MV-4-11 (cell line): ENCODE measurements around the gene ZBTB2.
"Not testable (repeated sequence)": the region's sequence is repeated elsewhere in the genome, so short reads cannot be mapped to it uniquely, and the experiment has no call there.

ENCODE experiments used
- DNase-seq: peaks from one replicate; lab custom pipeline; 2025; lab: John Stamatoyannopoulos, UW

ZBTB2 gene

GRCh38 chr6:151402228-151402627, 10.9 kb upstream of the ZBTB2 start:
- DNase-seq, result no peak

GRCh38 chr6:151400473-151400872, 9.1 kb upstream of the ZBTB2 start:
- DNase-seq, result peak; percentile 76

DNA sequence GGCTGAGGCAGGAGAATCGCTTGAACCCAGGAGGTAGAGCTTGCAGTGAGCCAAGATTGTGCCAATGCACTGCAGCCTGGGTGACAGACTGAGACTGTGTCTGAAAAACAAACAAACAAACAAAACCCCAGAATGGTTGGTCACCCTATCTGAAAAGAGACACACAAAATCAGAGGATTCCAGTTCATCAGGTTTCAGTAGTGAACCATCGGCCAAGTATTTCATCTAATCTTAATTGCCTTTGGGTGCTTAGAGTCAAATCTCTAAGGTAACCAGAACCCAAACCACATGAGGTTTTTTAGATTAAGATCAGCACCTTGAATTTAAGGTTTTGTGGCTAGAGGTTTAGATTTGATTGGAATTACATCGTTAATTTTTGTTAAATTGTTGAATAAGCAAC, 8.3 kb upstream of the ZBTB2 start:
- no peak for DNase-seq

DNA sequence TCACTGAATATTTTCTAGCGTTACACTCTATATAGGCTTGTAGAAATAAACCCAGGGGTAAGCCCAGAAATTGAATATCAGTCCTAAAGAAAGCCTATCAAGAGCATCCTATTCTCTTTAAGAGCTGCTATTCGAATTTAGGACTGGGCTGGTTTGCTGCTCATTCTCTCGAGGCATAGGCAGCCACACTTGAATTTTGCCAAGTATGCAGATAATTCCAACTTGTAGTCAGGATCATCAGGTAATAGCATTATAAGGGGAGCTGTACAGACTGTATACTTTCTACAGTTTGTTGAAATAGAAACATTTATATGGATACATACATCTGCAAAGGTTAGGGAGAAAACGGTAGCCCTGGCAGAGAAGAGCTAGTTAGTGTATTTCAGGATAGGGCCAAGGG, 2.1 kb upstream of the ZBTB2 start:
- no peak for DNase-seq

DNA sequence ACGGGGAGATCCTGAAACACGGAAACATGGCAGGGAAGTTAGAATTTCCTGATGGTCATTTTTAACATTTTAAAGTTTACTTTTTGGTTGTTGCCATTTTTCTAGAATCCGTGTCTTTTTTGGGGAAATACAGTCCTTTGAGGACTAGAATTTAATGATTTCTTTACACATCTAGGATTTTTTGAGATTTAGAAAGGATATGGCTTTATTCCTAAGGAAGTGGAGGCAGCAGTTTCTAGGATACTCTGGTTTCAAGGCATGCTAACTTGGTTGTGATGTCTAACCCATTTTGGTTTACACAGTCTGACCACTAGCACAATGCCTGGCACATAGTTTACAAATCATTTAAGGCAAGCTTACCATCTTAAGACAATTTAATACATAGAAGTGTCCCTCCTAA, 1.1 kb upstream of the ZBTB2 start:
- peak; percentile 8 for DNase-seq

GRCh38 chr6:151390851-151391470, 398 bp downstream of the ZBTB2 start:
- no peak for DNase-seq

GRCh38 chr6:151390276-151390850, 996 bp downstream of the ZBTB2 start:
- DNase-seq, result peak; percentile 97

- DNase-seq, result no peak
These were observed 1.6 kb downstream of the ZBTB2 start for GRCh38 chr6:151389618-151390275.

- DNase-seq, result no peak
These were observed 2.3 kb downstream of the ZBTB2 start for GRCh38 chr6:151388997-151389617.

GRCh38 chr6:151388236-151388635, 3.1 kb downstream of the ZBTB2 start:
- DNase-seq, result no peak

DNA sequence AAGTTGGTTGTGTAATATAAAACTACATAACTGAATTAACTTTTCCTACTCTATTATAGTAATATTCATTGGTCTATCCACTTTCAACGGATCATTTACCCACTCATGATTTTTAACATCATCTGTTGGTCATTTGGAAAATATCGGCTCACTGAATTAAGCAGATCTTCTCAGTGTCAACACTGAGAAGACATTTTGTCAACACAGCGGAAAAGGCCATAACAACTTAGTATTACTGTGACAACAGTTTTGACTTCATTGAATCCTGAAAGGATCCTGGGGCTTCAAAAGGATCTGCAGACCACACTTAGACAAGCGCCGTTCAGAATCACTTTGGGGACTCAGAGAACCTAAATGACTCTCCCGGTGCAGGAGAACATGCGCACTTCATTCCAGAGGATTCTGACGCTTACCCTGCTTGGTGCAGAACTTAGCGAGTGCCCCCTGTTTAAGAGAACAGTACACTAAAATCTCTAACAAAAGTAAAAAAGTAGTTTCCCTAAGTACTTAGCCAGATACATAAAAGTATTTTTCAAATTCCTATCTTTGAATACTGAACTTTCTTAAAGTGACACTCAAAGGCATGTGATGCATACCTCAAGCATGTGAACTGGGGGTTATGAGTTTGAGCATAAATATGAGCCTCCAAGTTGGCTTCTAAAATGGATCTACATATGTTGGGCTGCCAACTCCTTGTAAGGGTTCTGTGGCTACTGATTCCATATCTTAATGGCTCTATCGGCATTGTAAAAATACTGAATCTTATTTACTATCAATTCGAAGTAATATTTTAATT, 4.0 kb downstream of the ZBTB2 start:
- DNase-seq, result no peak

DNA sequence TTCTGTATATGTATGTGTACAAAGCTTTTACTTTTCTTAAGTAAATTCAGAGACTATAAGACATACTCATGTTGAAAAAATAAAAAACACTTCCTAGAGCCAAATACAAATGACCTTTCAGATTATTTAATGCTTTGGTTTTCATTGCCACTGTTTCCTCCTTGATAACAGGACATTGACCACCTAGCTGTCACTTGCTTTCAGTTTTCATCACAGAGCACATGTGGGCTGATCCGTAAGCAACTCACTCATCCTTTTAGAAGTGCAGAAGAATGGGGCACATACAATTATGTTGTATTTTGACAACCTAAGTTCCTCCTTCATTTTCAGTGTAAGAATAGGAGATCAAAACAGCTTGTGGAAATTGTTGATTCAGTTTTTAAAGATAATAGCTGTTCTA, 6.2 kb downstream of the ZBTB2 start:
- no peak for DNase-seq

GRCh38 chr6:151384151-151384550, 7.2 kb downstream of the ZBTB2 start:
- DNase-seq, result no peak

DNA sequence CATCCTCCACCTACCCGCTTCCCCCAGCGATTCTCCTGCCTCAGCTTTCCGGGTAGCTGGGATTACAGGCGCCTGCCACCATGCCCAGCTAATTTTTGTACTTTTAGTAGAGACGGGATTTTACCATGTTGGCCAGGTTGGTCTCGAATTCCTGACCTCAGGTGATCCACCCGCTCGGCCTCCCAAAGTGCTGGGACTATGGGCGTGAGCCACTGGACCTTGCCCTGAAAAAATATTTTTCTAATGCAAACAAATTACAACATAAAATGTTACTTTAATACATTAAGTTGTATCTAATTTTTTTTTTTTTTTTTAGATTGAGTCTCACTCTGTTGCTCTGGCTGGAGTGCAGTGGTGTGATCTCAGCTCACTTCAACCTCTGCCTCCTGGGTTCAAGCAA, 8.7 kb downstream of the ZBTB2 start:
- DNase-seq, result not testable (repeated sequence)

DNA sequence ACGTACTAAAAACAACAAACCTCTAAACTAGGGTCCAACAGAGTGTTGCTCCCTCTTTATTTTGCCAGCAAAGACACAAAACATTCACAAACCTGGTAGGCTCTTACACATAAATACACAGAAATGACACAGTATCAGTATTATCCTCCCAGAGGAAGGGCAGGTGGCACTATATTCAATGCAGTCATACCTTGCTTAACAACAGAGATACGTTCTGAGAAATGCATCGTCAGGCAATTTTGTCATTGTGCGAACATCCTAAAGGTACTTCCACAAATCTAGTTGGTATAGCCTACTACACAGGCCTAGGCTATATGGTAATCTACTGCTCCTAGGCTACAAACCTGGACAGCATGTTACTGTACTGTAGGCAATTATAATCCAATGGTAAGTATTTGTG, 9.6 kb downstream of the ZBTB2 start:
- no peak for DNase-seq

GRCh38 chr6:151380848-151381205, 10.5 kb downstream of the ZBTB2 start:
- no peak for DNase-seq

DNA sequence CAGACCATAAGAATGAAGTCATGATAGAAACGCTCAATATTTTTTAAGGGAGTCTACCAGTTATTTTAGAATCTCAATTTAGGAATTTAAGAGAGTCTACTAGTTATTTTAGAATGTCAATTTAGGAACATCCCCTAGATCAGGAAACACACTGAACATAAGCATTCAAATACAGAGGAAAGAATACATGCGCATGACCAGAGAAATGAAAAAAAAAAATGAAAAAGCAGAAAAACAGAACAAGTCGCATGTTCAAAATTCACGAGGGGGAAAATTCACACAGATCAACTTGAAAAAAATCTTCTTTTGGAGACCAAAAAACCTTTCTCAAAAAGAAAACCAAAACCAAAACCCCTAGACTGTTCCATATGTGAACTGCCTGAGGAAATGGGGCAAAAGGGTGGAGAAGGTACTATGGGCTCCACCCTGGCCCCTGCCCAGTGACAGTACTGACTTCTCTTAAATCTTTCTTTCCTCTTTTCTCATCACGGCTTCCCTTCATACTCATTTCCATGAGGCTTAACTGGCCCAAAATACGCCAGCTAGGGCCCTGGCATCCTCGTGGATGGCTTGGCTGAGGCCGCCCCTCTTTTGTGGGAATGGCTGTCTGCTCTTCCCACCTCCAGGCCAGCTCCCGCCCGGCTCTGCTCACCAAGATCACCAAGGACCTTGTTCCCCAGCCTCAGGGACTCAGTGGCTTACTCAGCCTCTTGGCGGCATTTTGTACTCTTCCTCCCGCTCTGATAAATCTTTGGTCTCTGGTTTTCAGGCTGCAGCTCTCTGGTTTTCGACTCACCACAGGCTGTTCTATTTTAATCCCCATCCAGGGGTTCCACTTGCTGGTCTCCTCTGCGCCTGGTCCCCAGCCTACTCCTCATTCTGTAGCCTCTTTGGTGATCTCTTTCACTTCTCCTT, 11.2 kb downstream of the ZBTB2 start:
- peak; percentile 72 for DNase-seq

DNA sequence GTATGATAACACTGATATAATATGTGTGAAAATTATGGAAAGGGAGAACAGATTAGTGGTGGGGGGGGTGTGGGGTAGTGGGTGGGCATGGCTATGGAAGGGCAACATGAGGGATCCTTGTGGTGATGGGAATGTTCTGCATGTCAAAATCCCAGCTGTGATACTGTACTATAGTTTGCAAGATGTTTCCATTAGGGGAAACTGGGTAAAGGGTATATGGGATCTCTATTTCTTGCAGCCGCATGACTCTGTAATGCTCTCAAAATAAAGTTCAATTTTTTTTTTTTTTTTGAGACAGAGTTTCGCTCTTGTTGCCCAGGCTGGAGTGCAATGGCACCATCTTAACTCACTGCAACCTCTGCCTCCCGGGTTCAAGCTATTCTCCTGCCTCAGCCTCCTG, 14.3 kb downstream of the ZBTB2 start:
- no peak for DNase-seq

DNA sequence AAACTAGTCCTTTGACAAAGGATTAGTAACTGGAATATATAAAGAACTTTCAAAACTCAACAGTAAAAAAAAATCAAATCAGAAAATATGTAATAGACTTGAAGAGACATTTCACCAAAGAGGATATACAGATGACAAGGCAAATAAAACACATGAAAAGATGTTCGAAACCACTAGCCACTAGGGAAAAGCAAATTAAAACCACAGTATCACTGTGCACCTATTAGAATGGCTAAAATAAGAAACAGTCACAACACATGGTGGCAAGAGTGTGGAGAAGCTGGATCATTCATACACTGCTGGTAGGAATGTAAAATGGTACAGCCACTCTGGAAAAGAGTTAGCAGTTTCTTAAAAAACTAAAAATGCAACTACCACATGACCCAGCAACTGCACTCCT, 14.9 kb downstream of the ZBTB2 start:
- no peak for DNase-seq

- DNase-seq, result no peak
These were observed 15.5 kb downstream of the ZBTB2 start for GRCh38 chr6:151375833-151376232.

- peak; percentile 51 for DNase-seq
These were observed 17.2 kb downstream of the ZBTB2 start for GRCh38 chr6:151374036-151374683.
